WTC11 (cell line): Measurements from ENCODE around the gene POU2F1. TPM values are rescaled to one million over a fixed set of nuclear protein-coding genes. Genes with fewer than 3 reads are reported as not detected.

Source experiments
- ATAC-seq: fragments of 200-7000 bp; cut with Tn5 transposase; 2 replicates; pipeline ENCODE4 v1.10.0; 2021; ENCODE audit warnings: mild to moderate bottlenecking, moderate library complexity
- CTCF ChIA-PET: fragments of 300-600 bp; sonication (Branson Sonifier 250); formaldehyde crosslinking; loops from one replicate; lab custom pipeline; 2021; ENCODE audit warnings: antibody characterized with exemption; lab: Charles Lee
- POLR2A ChIA-PET: fragments of 350-600 bp; sonication (Branson Sonifier 250); formaldehyde crosslinking; loops from one replicate; lab custom pipeline; 2021; ENCODE audit warnings: antibody characterized with exemption; lab: Charles Lee
- DNase-seq: peaks from one replicate; pipeline ENCODE4 v3.0.0; 2021; ENCODE audit warnings: low spot score
- H3K27ac Mint-ChIP-seq: 2 replicates; pipeline ENCODE4 v1.8.0; 2021; ENCODE audit warnings: mixed read lengths
- H3K27me3 Mint-ChIP-seq: 2 replicates; pipeline ENCODE4 v1.8.0; 2021; ENCODE audit warnings: low read depth, mild to moderate bottlenecking, moderate library complexity, mixed read lengths
- H3K36me3 Mint-ChIP-seq: 2 replicates; pipeline ENCODE4 v1.8.0; 2021; ENCODE audit warnings: mixed read lengths
- H3K4me1 Mint-ChIP-seq: 2 replicates; pipeline ENCODE4 v1.8.0; 2022; ENCODE audit warnings: mixed read lengths
- H3K4me3 Mint-ChIP-seq: 2 replicates; pipeline ENCODE4 v1.8.0; 2021; ENCODE audit warnings: mild to moderate bottlenecking, moderate library complexity, mixed read lengths
- H3K9me3 Mint-ChIP-seq: 2 replicates; pipeline ENCODE4 v1.8.0; 2021; ENCODE audit warnings: mixed read lengths
- ARID4B ChIP-seq: sonication (generic); formaldehyde crosslinking; IDR thresholded peaks from 2 replicates; pipeline ENCODE4 v1.8.0; 2023; ENCODE audit warnings: missing genetic modification reagents, mild to moderate bottlenecking, borderline replicate concordance
- ATF2 ChIP-seq: sonication (generic); formaldehyde crosslinking; IDR thresholded peaks from 2 replicates; pipeline ENCODE4 v1.8.1; 2022; ENCODE audit warnings: low read depth, missing genetic modification reagents, borderline replicate concordance
- CREB1 ChIP-seq: sonication (generic); formaldehyde crosslinking; IDR thresholded peaks from 2 replicates; pipeline ENCODE4 v1.8.0; 2023; ENCODE audit warnings: mild to moderate bottlenecking, missing genetic modification reagents
- CREM ChIP-seq: sonication (generic); formaldehyde crosslinking; IDR thresholded peaks from 2 replicates; pipeline ENCODE4 v1.8.1; 2022; ENCODE audit warnings: mild to moderate bottlenecking, missing genetic modification reagents, moderate library complexity
- ELF4 ChIP-seq: sonication (generic); formaldehyde crosslinking; IDR thresholded peaks from 2 replicates; pipeline ENCODE4 v1.8.1; 2022; ENCODE audit warnings: low read depth, mild to moderate bottlenecking, moderate library complexity, missing genetic modification reagents
- ERG ChIP-seq: fragments of 250-450 bp; sonication (Bioruptor Pico); IDR thresholded peaks from 2 replicates; pipeline ENCODE4 v1.8.0; 2021; ENCODE audit warnings: mild to moderate bottlenecking
- ETV6 ChIP-seq: sonication (generic); formaldehyde crosslinking; IDR thresholded peaks from 2 replicates; pipeline ENCODE4 v1.8.1; 2022; ENCODE audit warnings: mild to moderate bottlenecking, missing genetic modification reagents
- FOXP1 ChIP-seq: sonication (generic); formaldehyde crosslinking; IDR thresholded peaks from 2 replicates; pipeline ENCODE4 v1.8.0; 2022; ENCODE audit warnings: missing genetic modification reagents, mild to moderate bottlenecking, moderate library complexity, borderline replicate concordance
- HMGXB4 ChIP-seq: sonication (generic); formaldehyde crosslinking; IDR thresholded peaks from 2 replicates; pipeline ENCODE4 v1.8.1; 2023; ENCODE audit warnings: mild to moderate bottlenecking, moderate library complexity, missing genetic modification reagents
- JUN ChIP-seq: sonication (generic); formaldehyde crosslinking; IDR thresholded peaks from 2 replicates; pipeline ENCODE4 v1.8.0; 2023; ENCODE audit warnings: mild to moderate bottlenecking, missing genetic modification reagents
- MAX ChIP-seq: sonication (generic); formaldehyde crosslinking; IDR thresholded peaks from 2 replicates; pipeline ENCODE4 v1.8.0; 2022; ENCODE audit warnings: mild to moderate bottlenecking, missing genetic modification reagents
- MYBL2 ChIP-seq: sonication (generic); formaldehyde crosslinking; IDR thresholded peaks from 2 replicates; pipeline ENCODE4 v1.8.1; 2023; ENCODE audit warnings: mild to moderate bottlenecking, moderate library complexity, missing genetic modification reagents
- NFE2L1 ChIP-seq: sonication (generic); formaldehyde crosslinking; IDR thresholded peaks from 2 replicates; pipeline ENCODE4 v1.8.1; 2023; ENCODE audit warnings: missing genetic modification reagents
- NFYB ChIP-seq: sonication (generic); formaldehyde crosslinking; conservative IDR thresholded peaks from 2 replicates; pipeline ENCODE4 v1.8.0; 2022; ENCODE audit warnings: low read depth, missing genetic modification reagents
- RORB ChIP-seq: fragments of 250-450 bp; sonication (Bioruptor Pico); IDR thresholded peaks from 2 replicates; pipeline ENCODE4 v1.9.0; 2021; ENCODE audit warnings: mild to moderate bottlenecking
- SMAD3 ChIP-seq: sonication (generic); formaldehyde crosslinking; IDR thresholded peaks from 2 replicates; pipeline ENCODE4 v1.8.0; 2022; ENCODE audit warnings: missing genetic modification reagents, mild to moderate bottlenecking, borderline replicate concordance
- SMAD4 ChIP-seq: sonication (generic); formaldehyde crosslinking; IDR thresholded peaks from 2 replicates; pipeline ENCODE4 v1.8.0; 2022; ENCODE audit warnings: mild to moderate bottlenecking, missing genetic modification reagents
- SOX15 ChIP-seq: fragments of 250-450 bp; sonication (Bioruptor Pico); IDR thresholded peaks from 2 replicates; pipeline ENCODE4 v1.9.0; 2021; ENCODE audit warnings: mild to moderate bottlenecking
- SP1 ChIP-seq: sonication (generic); formaldehyde crosslinking; conservative IDR thresholded peaks from 2 replicates; pipeline ENCODE4 v1.8.1; 2022; ENCODE audit warnings: missing genetic modification reagents
- USF2 ChIP-seq: sonication (generic); formaldehyde crosslinking; IDR thresholded peaks from 2 replicates; pipeline ENCODE4 v1.8.1; 2023; ENCODE audit warnings: mild to moderate bottlenecking, missing genetic modification reagents, moderate library complexity
- ZBTB21 ChIP-seq: sonication (generic); formaldehyde crosslinking; IDR thresholded peaks from 2 replicates; pipeline ENCODE4 v1.8.1; 2023; ENCODE audit warnings: mild to moderate bottlenecking, missing genetic modification reagents, borderline replicate concordance
- ZMAT4 ChIP-seq: fragments of 250-450 bp; sonication (Bioruptor Pico); IDR thresholded peaks from 2 replicates; pipeline ENCODE4 v1.9.0; 2021; ENCODE audit warnings: mild to moderate bottlenecking
- ZNF121 ChIP-seq: sonication (generic); formaldehyde crosslinking; IDR thresholded peaks from 2 replicates; pipeline ENCODE4 v1.8.0; 2023; ENCODE audit warnings: missing genetic modification reagents
- ZNF317 ChIP-seq: sonication (generic); formaldehyde crosslinking; IDR thresholded peaks from 2 replicates; pipeline ENCODE4 v1.8.1; 2023; ENCODE audit warnings: low read depth, mild to moderate bottlenecking, moderate library complexity, missing genetic modification reagents, borderline replicate concordance
- total RNA-seq: library from RNA; stranded (reverse); gene quantifications from 3 replicates; pipeline ENCODE4 v1.2.3, GENCODE V29; 2021

Gene POU2F1
- total RNA-seq, 1 experiment from 2014 or later: 51.3 TPM

GRCh38 chr1:167364826-167365225 is 144.1 kb downstream of the POU2F1 start (continued):
- TF ChIP-seq ARID4B: no peak
- no peak for TF ChIP-seq ZBTB21 (CRISPR knock-in tag)
- TF ChIP-seq ZNF317 (CRISPR knock-in tag): no peak
- no peak for TF ChIP-seq SP1 (CRISPR knock-in tag)
- TF ChIP-seq CREM (CRISPR knock-in tag): no peak
- no peak for TF ChIP-seq NFE2L1 (CRISPR knock-in tag)
- no peak for TF ChIP-seq USF2 (CRISPR knock-in tag)
- TF ChIP-seq RORB (CRISPR knock-in tag): no peak
- no peak for TF ChIP-seq SMAD4 (CRISPR knock-in tag)
- TF ChIP-seq ELF4 (CRISPR knock-in tag): no peak
- no peak for TF ChIP-seq SOX15

- DNase-seq (no peak), ATAC-seq (peak; percentile 53)
- peaks cover 42% of the 10 kb centered on the region for H3K4me1 Mint-ChIP-seq
- TF ChIP-seq NFYB (CRISPR knock-in tag) (no peak), MYBL2 (no peak), SP1 (CRISPR knock-in tag) (no peak), CREB1 (CRISPR knock-in tag) (no peak), ATF2 (no peak), ERG (CRISPR knock-in tag) (no peak), MAX (no peak)
- no peaks in the 10 kb centered on the region for H3K27me3 Mint-ChIP-seq
- ChIA-PET CTCF (interaction anchor here (0.8 to 1.2 kb wide), 2 partner anchors 9 to 21 kb away, joined by 5 read pairs; no protein-coding TSS in a partner anchor), POLR2A (no interaction called here)
- no peak overlapping the region for H3K4me3 Mint-ChIP-seq
- H3K36me3 Mint-ChIP-seq: peaks cover 8% of the 10 kb centered on the region; the same call in 1 of the 2 replicates
- H3K27ac Mint-ChIP-seq: no peak overlapping the region
- no peaks in the 10 kb centered on the region for H3K9me3 Mint-ChIP-seq
These were observed 144.7 kb downstream of the POU2F1 start for GRCh38 chr1:167365360-167365759.

GRCh38 chr1:167367705-167368104 is 147.0 kb downstream of the POU2F1 start:
- CTCF ChIA-PET: interaction anchor here (0.9 kb wide), 1 partner anchor 15 kb away, joined by 3 read pairs; no protein-coding TSS in a partner anchor
- DNase-seq (no peak), ATAC-seq (no peak)
- POLR2A ChIA-PET: no interaction called here
- Mint-ChIP-seq H3K4me3 (no peak overlapping the region), H3K9me3 (no peaks in the 10 kb centered on the region), H3K27me3 (no peaks in the 10 kb centered on the region), H3K27ac (0 out of 2 replicates have a peak overlapping the region, but pooled peaks have one; percentile 9), H3K36me3 (peaks cover 8% of the 10 kb centered on the region; the same call in 1 of the 2 replicates), H3K4me1 (peaks cover 43% of the 10 kb centered on the region)
- TF ChIP-seq ZNF121 (CRISPR knock-in tag) (no peak), HMGXB4 (CRISPR knock-in tag) (no peak), ZMAT4 (CRISPR knock-in tag) (no peak), SMAD3 (CRISPR knock-in tag) (no peak), JUN (CRISPR knock-in tag) (no peak), ETV6 (CRISPR knock-in tag) (no peak), FOXP1 (CRISPR knock-in tag) (no peak), NFYB (CRISPR knock-in tag) (no peak), USF2 (CRISPR knock-in tag) (no peak)
